GM12878 (cell line): ENCODE results near the gene ADCYAP1R1. TPM values are rescaled to one million over a fixed set of nuclear protein-coding genes. Genes with fewer than 3 reads are reported as not detected.

Experiments used
- ATAC-seq: fragments of 200-7000 bp; cut with Tn5 transposase; 3 replicates; pipeline ENCODE4 v1.9.1; 2020; ENCODE audit warnings: mild to moderate bottlenecking, moderate library complexity
- BruUV-seq: library from RNA; stranded (reverse); fragments of 400-500 nt; replicated peaks from 2 replicates; lab custom pipeline; 2021; lab: Mats Ljungman, UMichigan
- CTCF ChIA-PET: fragments of 300-600 bp; sonication (Branson Sonifier 250); formaldehyde crosslinking; extraction: SDS; loops from one replicate; lab custom pipeline; 2021; ENCODE audit warnings: inconsistent platforms; lab: Yijun Ruan, JAX
- POLR2A ChIA-PET: fragments of 350-600 bp; formaldehyde crosslinking; extraction: SDS; loops from one replicate; lab custom pipeline; 2021; ENCODE audit warnings: inconsistent platforms; lab: Charles Lee
- RAD21 ChIA-PET: fragments of 300-600 bp; sonication (Branson Sonifier 250); formaldehyde crosslinking; loops from one replicate; lab custom pipeline; 2023; ENCODE audit warnings: antibody characterized with exemption; ENCODE audit not compliant: unreplicated experiment; lab: Charles Lee
- SMC1A ChIA-PET: fragments of 300-600 bp; sonication (Branson Sonifier 250); formaldehyde crosslinking; loops from one replicate; lab custom pipeline; 2023; ENCODE audit not compliant: unreplicated experiment, uncharacterized antibody; lab: Charles Lee
- DNase-seq: peaks from one replicate; pipeline ENCODE4 v3.0.0-alpha.2; 2011; ENCODE audit warnings: low read depth, low spot score
- FAIRE-seq: peaks from 3 replicates; lab custom pipeline; 2011; peaks lifted over from hg19 to GRCh38; lab: Jason Lieb, UNC
- H2AFZ ChIP-seq: 2 replicates; pipeline ENCODE4 v1.6.0; 2011; ENCODE audit warnings: low read depth, low read length, control low read depth; ENCODE audit not compliant: control insufficient read depth
- H3K27ac ChIP-seq: 2 replicates; pipeline ENCODE4 v1.5.1; 2011; ENCODE audit warnings: control low read depth; ENCODE audit not compliant: control insufficient read depth, insufficient read depth
- H3K27me3 ChIP-seq, 2 experiments: replicated peaks in 1 of 2; 2 replicates each; pipeline versions ENCODE4 v1.6.0 to v1.6.1; 2011; ENCODE audit warnings: low read length in 1 of 2; ENCODE audit not compliant: control insufficient read depth in 2 of 2, insufficient read depth in 2 of 2
- H3K36me3 ChIP-seq, 2 experiments: 2 replicates each; pipeline ENCODE4 v1.5.1; 2011; ENCODE audit warnings: low read length in 1 of 2; ENCODE audit not compliant: control insufficient read depth in 2 of 2, insufficient read depth in 2 of 2
- H3K4me1 ChIP-seq: 2 replicates; pipeline ENCODE4 v1.6.1; 2011; ENCODE audit warnings: mild to moderate bottlenecking, low read length, moderate library complexity, mixed read lengths; ENCODE audit not compliant: control insufficient read depth, insufficient read depth
- H3K4me2 ChIP-seq: 2 replicates; pipeline ENCODE4 v1.6.0; 2011; ENCODE audit warnings: control low read depth; ENCODE audit not compliant: control insufficient read depth, insufficient read depth
- H3K4me3 ChIP-seq: fragments of 200-600 bp; sonication (generic); 2 replicates; pipeline ENCODE4 v1.5.1; 2016
- H3K79me2 ChIP-seq: 2 replicates; pipeline ENCODE4 v1.6.0; 2011; ENCODE audit warnings: low read length; ENCODE audit not compliant: control insufficient read depth, insufficient read depth
- H3K9ac ChIP-seq: 2 replicates; pipeline ENCODE4 v1.8.0; 2011; ENCODE audit warnings: low read length, control low read depth, mixed read lengths; ENCODE audit not compliant: control insufficient read depth, insufficient read depth
- H3K9me3 ChIP-seq: replicated peaks from 3 replicates; pipeline ENCODE4 v1.5.1; 2011; ENCODE audit warnings: mild to moderate bottlenecking, low read length; ENCODE audit not compliant: control insufficient read depth, insufficient read depth
- H4K20me1 ChIP-seq: 2 replicates; pipeline ENCODE4 v1.6.0; 2011; ENCODE audit not compliant: control insufficient read depth, insufficient read depth
- ASH2L ChIP-seq: fragments of 300-600, 200-600 bp; sonication (generic); IDR thresholded peaks from 2 replicates; pipeline ENCODE4 v1.6.1; 2017; ENCODE audit warnings: low read depth, mild to moderate bottlenecking, borderline replicate concordance
- ATF7 ChIP-seq: fragments of 450-650 bp; IDR thresholded peaks from 2 replicates; pipeline ENCODE4 v1.6.1; 2016; ENCODE audit warnings: low read depth, mild to moderate bottlenecking
- BHLHE40 ChIP-seq, 2 experiments: fragments of 450-650 bp in 1 of 2; IDR thresholded peaks; 2 replicates each; pipeline ENCODE4 v1.6.1; 2011 to 2017; ENCODE audit warnings: low read depth in 2 of 2, borderline replicate concordance in 1 of 2, improper control_type of control experiment in 1 of 2, low read length in 1 of 2, mild to moderate bottlenecking in 1 of 2
- ESRRA ChIP-seq: IDR thresholded peaks from 2 replicates; pipeline ENCODE4 v1.6.1; 2012; ENCODE audit warnings: mild to moderate bottlenecking, low read length, improper control_type of control experiment
- JUND ChIP-seq: IDR thresholded peaks from 2 replicates; pipeline ENCODE4 v1.6.1; 2012; ENCODE audit warnings: low read depth, mild to moderate bottlenecking, low read length, improper control_type of control experiment, moderate library complexity
- MEF2B ChIP-seq: fragments of 450-650 bp; IDR thresholded peaks from 2 replicates; pipeline ENCODE4 v1.6.1; 2018; ENCODE audit warnings: mild to moderate bottlenecking, moderate library complexity; ENCODE audit not compliant: partially characterized antibody, poor library complexity, severe bottlenecking
- NFXL1 ChIP-seq: fragments of 450-650 bp; IDR thresholded peaks from 2 replicates; pipeline ENCODE4 v1.6.1; 2017; ENCODE audit warnings: antibody characterized with exemption, mild to moderate bottlenecking, borderline replicate concordance
- POU2F2 ChIP-seq: IDR thresholded peaks from 3 replicates; pipeline ENCODE4 v1.6.1; 2011; ENCODE audit warnings: low read depth, mild to moderate bottlenecking, low read length, borderline replicate concordance
- RELA ChIP-seq: fragments of 450-650 bp; IDR thresholded peaks from 2 replicates; pipeline ENCODE4 v1.8.0; 2014; ENCODE audit warnings: borderline replicate concordance; ENCODE audit not compliant: partially characterized antibody
- SIN3A ChIP-seq: IDR thresholded peaks from 2 replicates; pipeline ENCODE4 v1.6.1; 2012; ENCODE audit warnings: low read depth, low read length, improper control_type of control experiment
- SMARCA5 ChIP-seq: fragments of 450-650 bp; IDR thresholded peaks from 2 replicates; pipeline ENCODE4 v1.6.1; 2017; ENCODE audit warnings: mild to moderate bottlenecking
- SREBF1 ChIP-seq: IDR thresholded peaks from 2 replicates; pipeline ENCODE4 v1.6.1; 2012; ENCODE audit warnings: mild to moderate bottlenecking, low read length
- TBL1XR1 ChIP-seq: IDR thresholded peaks from 2 replicates; pipeline ENCODE4 v1.6.1; 2012; ENCODE audit warnings: low read depth, low read length, improper control_type of control experiment
- ZBED1 ChIP-seq: IDR thresholded peaks from 2 replicates; pipeline ENCODE4 v1.6.1; 2016; ENCODE audit warnings: borderline replicate concordance
- ZNF207 ChIP-seq: fragments of 450-650 bp; IDR thresholded peaks from 2 replicates; pipeline ENCODE4 v1.6.1; 2014; ENCODE audit warnings: antibody characterized with exemption, mild to moderate bottlenecking, borderline replicate concordance
- ZNF217 ChIP-seq: fragments of 450-650 bp; IDR thresholded peaks from 2 replicates; pipeline ENCODE4 v1.6.1; 2017; ENCODE audit warnings: antibody characterized with exemption, mild to moderate bottlenecking
- WGBS: methylation state at CpG from one replicate; pipeline ENCODE4 v1.1.6; 2016; ENCODE audit warnings: low lambda C conversion rate; ENCODE audit not compliant: insufficient replicate concordance, insufficient coverage; ENCODE audit errors: missing lambda C conversion rate; 5-methylcytosine and 5-hydroxymethylcytosine counted together
- in situ Hi-C: fragments of 300-500 bp; cut with MboI; formaldehyde crosslinking; loops from 9 replicates; pipeline ENCODE4 v1.14.3; 2018; ENCODE audit warnings: mixed read lengths
- intact Hi-C: fragments of 100-400 bp; cut with micrococcal nuclease; formaldehyde crosslinking; loops from one replicate; pipeline ENCODE4 v1.14.2; 2022; ENCODE audit not compliant: unreplicated experiment
- polyA plus RNA-seq, 11 experiments: library from polyadenylated mRNA; depleted of rRNA in 4 of 11; unstranded in 6 of 11; stranded (reverse) in 5 of 11; fragments of >200 nt; fragmentation: Nextera tagmentation in 4 of 11; fragmentation: Illumina TruSeq in 1 of 11; extraction: Ambion mirVana in 4 of 11; extraction: Trizol in 1 of 11; gene quantifications; 1 replicate in 1 of 11; 2 replicates in 10 of 11; pipeline versions ENCODE4 v1.2.1 to v1.2.3, GENCODE V29; 2011 to 2016; ENCODE audit warnings: inconsistent platforms in 2 of 11, missing spikeins in 2 of 11, low read depth in 1 of 11
- total RNA-seq, 4 experiments: library from RNA; depleted of rRNA in 3 of 4; stranded (reverse); fragments of >200 nt in 3 of 4; fragmentation: Illumina TruSeq in 1 of 4; extraction: Trizol in 1 of 4; gene quantifications; 2 replicates each; pipeline versions ENCODE4 v1.2.1 to v1.2.3, GENCODE V29; 2013 to 2021
- TF ChIP-seq, protein P1 (sequence below): fragments of 450-650 bp; IDR thresholded peaks from 2 replicates; pipeline ENCODE4 v1.6.1; 2018; ENCODE audit warnings: mild to moderate bottlenecking, low read depth, moderate library complexity; ENCODE audit not compliant: partially characterized antibody
- TF ChIP-seq, protein P2 (sequence below): fragments of 450-650 bp; IDR thresholded peaks from 2 replicates; pipeline ENCODE4 v1.6.1; 2017; ENCODE audit warnings: mild to moderate bottlenecking, moderate library complexity
- TF ChIP-seq, protein P3 (sequence below): fragments of 450-650 bp; IDR thresholded peaks from 2 replicates; pipeline ENCODE4 v1.6.1; 2014; ENCODE audit warnings: mild to moderate bottlenecking

Gene ADCYAP1R1
- total and polyA plus RNA-seq, 10 of the 15 experiments (the other 5 are each of a cell fraction or from before 2014, with no cell fraction given), result not detected

DNA sequence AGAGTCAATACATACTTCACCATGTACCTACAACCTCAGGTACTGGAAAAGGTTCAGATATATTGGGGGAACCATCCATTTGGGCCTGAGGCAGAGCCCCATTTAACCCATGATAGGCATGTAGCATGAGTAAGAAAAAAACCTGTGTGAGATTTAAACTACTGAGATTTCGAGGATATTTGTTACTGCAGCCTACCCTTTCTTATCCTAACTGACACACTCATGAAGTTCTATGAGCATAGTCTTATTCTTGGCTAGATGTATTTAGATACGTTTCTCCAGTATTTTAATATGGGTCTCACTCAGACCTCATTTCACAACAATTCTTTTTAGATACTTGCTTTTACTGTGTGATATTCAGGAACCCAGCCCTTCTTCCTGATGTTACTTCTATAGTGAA lies 49.0 kb upstream of the ADCYAP1R1 start:
- DNase-seq (no peak), ATAC-seq (no peak), FAIRE-seq (no peak)
- 13% methylated on average over 2 of the region's 2 CpGs for WGBS
- in situ Hi-C loops (no loop called here), intact Hi-C loops (no loop called here)
- Histone ChIP-seq H3K9ac (no peak overlapping the region), H2AFZ (no peak overlapping the region), H3K27ac (no peak overlapping the region), H3K4me2 (no peak overlapping the region), H3K9me3 (no peaks in the 10 kb centered on the region), H3K36me3 (no peaks in the 10 kb centered on the region), H3K4me1 (no peaks in the 10 kb centered on the region), H4K20me1 (no peaks in the 10 kb centered on the region), H3K4me3 (no peak overlapping the region), H3K27me3 (peaks cover 0 to 3% of the 10 kb centered on the region in 2 experiments; a peak in 1 of 4 replicates), H3K79me2 (no peaks in the 10 kb centered on the region)
- CTCF ChIA-PET, result interaction anchor here (1.1 kb wide), 1 partner anchor 20 kb away, joined by 4 read pairs; no protein-coding TSS in a partner anchor
- no TSS peak for BruUV-seq
- TF ChIP-seq NFXL1, result no peak
- no peak for TF ChIP-seq RELA
- TF ChIP-seq POU2F2, result no peak
- TF ChIP-seq SREBF1, result no peak
- TF ChIP-seq ASH2L, result no peak
- TF ChIP-seq, protein P1, sequence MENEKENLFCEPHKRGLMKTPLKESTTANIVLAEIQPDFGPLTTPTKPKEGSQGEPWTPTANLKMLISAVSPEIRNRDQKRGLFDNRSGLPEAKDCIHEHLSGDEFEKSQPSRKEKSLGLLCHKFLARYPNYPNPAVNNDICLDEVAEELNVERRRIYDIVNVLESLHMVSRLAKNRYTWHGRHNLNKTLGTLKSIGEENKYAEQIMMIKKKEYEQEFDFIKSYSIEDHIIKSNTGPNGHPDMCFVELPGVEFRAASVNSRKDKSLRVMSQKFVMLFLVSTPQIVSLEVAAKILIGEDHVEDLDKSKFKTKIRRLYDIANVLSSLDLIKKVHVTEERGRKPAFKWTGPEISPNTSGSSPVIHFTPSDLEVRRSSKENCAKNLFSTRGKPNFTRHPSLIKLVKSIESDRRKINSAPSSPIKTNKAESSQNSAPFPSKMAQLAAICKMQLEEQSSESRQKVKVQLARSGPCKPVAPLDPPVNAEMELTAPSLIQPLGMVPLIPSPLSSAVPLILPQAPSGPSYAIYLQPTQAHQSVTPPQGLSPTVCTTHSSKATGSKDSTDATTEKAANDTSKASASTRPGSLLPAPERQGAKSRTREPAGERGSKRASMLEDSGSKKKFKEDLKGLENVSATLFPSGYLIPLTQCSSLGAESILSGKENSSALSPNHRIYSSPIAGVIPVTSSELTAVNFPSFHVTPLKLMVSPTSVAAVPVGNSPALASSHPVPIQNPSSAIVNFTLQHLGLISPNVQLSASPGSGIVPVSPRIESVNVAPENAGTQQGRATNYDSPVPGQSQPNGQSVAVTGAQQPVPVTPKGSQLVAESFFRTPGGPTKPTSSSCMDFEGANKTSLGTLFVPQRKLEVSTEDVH, result no peak
- TF ChIP-seq ZNF207, result no peak
- TF ChIP-seq ZBED1, result no peak
- TF ChIP-seq ATF7, result no peak
- TF ChIP-seq, protein P2, sequence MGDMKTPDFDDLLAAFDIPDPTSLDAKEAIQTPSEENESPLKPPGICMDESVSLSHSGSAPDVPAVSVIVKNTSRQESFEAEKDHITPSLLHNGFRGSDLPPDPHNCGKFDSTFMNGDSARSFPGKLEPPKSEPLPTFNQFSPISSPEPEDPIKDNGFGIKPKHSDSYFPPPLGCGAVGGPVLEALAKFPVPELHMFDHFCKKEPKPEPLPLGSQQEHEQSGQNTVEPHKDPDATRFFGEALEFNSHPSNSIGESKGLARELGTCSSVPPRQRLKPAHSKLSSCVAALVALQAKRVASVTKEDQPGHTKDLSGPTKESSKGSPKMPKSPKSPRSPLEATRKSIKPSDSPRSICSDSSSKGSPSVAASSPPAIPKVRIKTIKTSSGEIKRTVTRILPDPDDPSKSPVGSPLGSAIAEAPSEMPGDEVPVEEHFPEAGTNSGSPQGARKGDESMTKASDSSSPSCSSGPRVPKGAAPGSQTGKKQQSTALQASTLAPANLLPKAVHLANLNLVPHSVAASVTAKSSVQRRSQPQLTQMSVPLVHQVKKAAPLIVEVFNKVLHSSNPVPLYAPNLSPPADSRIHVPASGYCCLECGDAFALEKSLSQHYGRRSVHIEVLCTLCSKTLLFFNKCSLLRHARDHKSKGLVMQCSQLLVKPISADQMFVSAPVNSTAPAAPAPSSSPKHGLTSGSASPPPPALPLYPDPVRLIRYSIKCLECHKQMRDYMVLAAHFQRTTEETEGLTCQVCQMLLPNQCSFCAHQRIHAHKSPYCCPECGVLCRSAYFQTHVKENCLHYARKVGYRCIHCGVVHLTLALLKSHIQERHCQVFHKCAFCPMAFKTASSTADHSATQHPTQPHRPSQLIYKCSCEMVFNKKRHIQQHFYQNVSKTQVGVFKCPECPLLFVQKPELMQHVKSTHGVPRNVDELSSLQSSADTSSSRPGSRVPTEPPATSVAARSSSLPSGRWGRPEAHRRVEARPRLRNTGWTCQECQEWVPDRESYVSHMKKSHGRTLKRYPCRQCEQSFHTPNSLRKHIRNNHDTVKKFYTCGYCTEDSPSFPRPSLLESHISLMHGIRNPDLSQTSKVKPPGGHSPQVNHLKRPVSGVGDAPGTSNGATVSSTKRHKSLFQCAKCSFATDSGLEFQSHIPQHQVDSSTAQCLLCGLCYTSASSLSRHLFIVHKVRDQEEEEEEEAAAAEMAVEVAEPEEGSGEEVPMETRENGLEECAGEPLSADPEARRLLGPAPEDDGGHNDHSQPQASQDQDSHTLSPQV, result no peak
- no peak for TF ChIP-seq ESRRA
- TF ChIP-seq MEF2B, result no peak
- TF ChIP-seq BHLHE40 (IDR thresholded peaks at IDR 0.05; ENCODE audit: borderline replicate concordance in 1 of 2, low read depth in 2 of 2, low read length in 1 of 2), result no peak
- no peak for TF ChIP-seq JUND
- TF ChIP-seq, protein P3, sequence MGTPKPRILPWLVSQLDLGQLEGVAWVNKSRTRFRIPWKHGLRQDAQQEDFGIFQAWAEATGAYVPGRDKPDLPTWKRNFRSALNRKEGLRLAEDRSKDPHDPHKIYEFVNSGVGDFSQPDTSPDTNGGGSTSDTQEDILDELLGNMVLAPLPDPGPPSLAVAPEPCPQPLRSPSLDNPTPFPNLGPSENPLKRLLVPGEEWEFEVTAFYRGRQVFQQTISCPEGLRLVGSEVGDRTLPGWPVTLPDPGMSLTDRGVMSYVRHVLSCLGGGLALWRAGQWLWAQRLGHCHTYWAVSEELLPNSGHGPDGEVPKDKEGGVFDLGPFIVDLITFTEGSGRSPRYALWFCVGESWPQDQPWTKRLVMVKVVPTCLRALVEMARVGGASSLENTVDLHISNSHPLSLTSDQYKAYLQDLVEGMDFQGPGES, result no peak
- no peak for TF ChIP-seq SMARCA5
- no peak for TF ChIP-seq ZNF217
- TF ChIP-seq TBL1XR1, result no peak
- no peak for TF ChIP-seq SIN3A
- POLR2A ChIA-PET, result no interaction called here
- RAD21 ChIA-PET, result no interaction called here
- SMC1A ChIA-PET, result no interaction called here
